SK-N-SH (cell line): ENCODE measurements around the gene KHDC1. TPM values are rescaled to one million over a fixed set of nuclear protein-coding genes. Genes with fewer than 3 reads are reported as not detected.
"Not testable (repeated sequence)": the region's sequence is repeated elsewhere in the genome, so short reads cannot be mapped to it uniquely, and the experiment has no call there.

ENCODE experiments used
- CTCF ChIA-PET: fragments of 300-600, 350-600 bp; formaldehyde crosslinking; extraction: SDS; loops from one replicate; lab custom pipeline; 2021; lab: Yijun Ruan, JAX
- POLR2A ChIA-PET: fragments of 350-600 bp; sonication (Branson Sonifier 250); formaldehyde crosslinking; extraction: SDS; loops from one replicate; lab custom pipeline; 2020; ENCODE audit warnings: antibody characterized with exemption, inconsistent platforms; lab: Yijun Ruan, JAX
- DNase-seq: peaks from one replicate; pipeline ENCODE4 v3.0.0; 2012
- H2AFZ ChIP-seq: fragments of 200-600 bp; sonication (generic); 2 replicates; pipeline ENCODE4 v1.8.1; 2016; ENCODE audit warnings: antibody characterized with exemption, mild to moderate bottlenecking, low read depth
- H3F3A ChIP-seq: fragments of 200-600 bp; sonication (generic); replicated peaks from 2 replicates; pipeline ENCODE3; 2016; ENCODE audit warnings: antibody characterized with exemption, mild to moderate bottlenecking; ENCODE audit not compliant: insufficient read depth
- H3K27ac ChIP-seq, 2 experiments: fragments of 200-500 bp in 1 of 2; fragments of 200-600 bp in 1 of 2; sonication (Bioruptor generic) in 1 of 2; sonication (generic), shearing (Covaris generic) in 1 of 2; 2 replicates each; pipeline versions ENCODE4 v1.5.1 to v1.6.1; 2014 to 2016; ENCODE audit warnings: low read depth in 2 of 2, inconsistent platforms in 1 of 2, low read length in 1 of 2, mild to moderate bottlenecking in 1 of 2, mixed read lengths in 1 of 2
- H3K27me3 ChIP-seq: fragments of 200-600 bp; sonication (generic), shearing (Covaris generic); 2 replicates; pipeline ENCODE4 v1.6.1; 2016; ENCODE audit warnings: mixed run types; ENCODE audit not compliant: insufficient read depth
- H3K36me3 ChIP-seq, 2 experiments: fragments of 200-500 bp in 1 of 2; fragments of 200-600 bp in 1 of 2; sonication (Bioruptor generic) in 1 of 2; sonication (generic) in 1 of 2; replicated peaks in 1 of 2; 2 replicates each; pipeline versions ENCODE3 to v1.5.1; 2014 to 2016; ENCODE audit warnings: low read length in 1 of 2, mild to moderate bottlenecking in 1 of 2; ENCODE audit not compliant: insufficient read depth in 2 of 2, control insufficient read depth in 1 of 2
- H3K4me1 ChIP-seq, 2 experiments: fragments of 200-500 bp in 1 of 2; fragments of 200-600 bp in 1 of 2; sonication (Bioruptor generic) in 1 of 2; sonication (generic), shearing (Covaris generic) in 1 of 2; 2 replicates each; pipeline versions ENCODE4 v1.5.1 to v1.6.1; 2014 to 2016; ENCODE audit warnings: low read depth in 1 of 2, low read length in 1 of 2, mixed run types in 1 of 2; ENCODE audit not compliant: insufficient read depth in 2 of 2, control insufficient read depth in 1 of 2
- H3K4me2 ChIP-seq: fragments of 200-600 bp; sonication (generic), shearing (Covaris generic); 2 replicates; pipeline ENCODE4 v1.6.1; 2017; ENCODE audit warnings: mixed run types
- H3K4me3 ChIP-seq, 2 experiments: fragments of 200-500 bp in 1 of 2; fragments of 200-600 bp in 1 of 2; sonication (Bioruptor generic) in 1 of 2; sonication (generic), shearing (Covaris generic) in 1 of 2; 2 replicates each; pipeline versions ENCODE4 v1.5.1 to v1.8.1; 2014 to 2016; ENCODE audit warnings: low read depth in 2 of 2, inconsistent platforms in 1 of 2, low read length in 1 of 2, mild to moderate bottlenecking in 1 of 2, mixed read lengths in 1 of 2, moderate library complexity in 1 of 2
- H3K79me2 ChIP-seq: fragments of 200-600 bp; sonication (generic); 2 replicates; pipeline ENCODE4 v1.8.1; 2017; ENCODE audit warnings: mild to moderate bottlenecking; ENCODE audit not compliant: insufficient read depth
- H3K9ac ChIP-seq: fragments of 200-600 bp; sonication (generic); 2 replicates; pipeline ENCODE4 v1.6.1; 2017; ENCODE audit warnings: mixed run types
- H3K9me2 ChIP-seq: fragments of 200-600 bp; sonication (generic); 2 replicates; pipeline ENCODE4 v1.6.1; 2017; ENCODE audit warnings: mixed run types
- H3K9me3 ChIP-seq: fragments of 200-600 bp; sonication (generic); 2 replicates; pipeline ENCODE4 v1.6.1; 2017; ENCODE audit warnings: mixed run types, mild to moderate bottlenecking, moderate library complexity
- H4K20me1 ChIP-seq: fragments of 200-600 bp; sonication (generic); 2 replicates; pipeline ENCODE4 v1.6.1; 2017; ENCODE audit warnings: mild to moderate bottlenecking, mixed run types; ENCODE audit not compliant: insufficient read depth
- CTCF ChIP-seq: fragments of 200-600 bp; sonication (generic); IDR thresholded peaks from 2 replicates; pipeline ENCODE4 v1.6.1; 2017; ENCODE audit warnings: antibody characterized with exemption, mild to moderate bottlenecking, moderate library complexity
- ELF1 ChIP-seq: IDR thresholded peaks from 2 replicates; pipeline ENCODE4 v1.4.0; 2012
- EP300 ChIP-seq, 2 experiments: IDR thresholded peaks; 2 replicates each; pipeline versions ENCODE4 v1.4.0 to v1.6.1; 2012; ENCODE audit warnings: borderline replicate concordance in 1 of 2, low read depth in 1 of 2, low read length in 1 of 2
- GATA2 ChIP-seq: sonication (generic); formaldehyde crosslinking; IDR thresholded peaks from 2 replicates; pipeline ENCODE4 v1.5.0; 2020; ENCODE audit warnings: mild to moderate bottlenecking, missing genetic modification reagents
- JUND ChIP-seq: IDR thresholded peaks from 2 replicates; pipeline ENCODE4 v1.4.0; 2012
- MEF2A ChIP-seq: IDR thresholded peaks from 2 replicates; pipeline ENCODE4 v1.4.0; 2012; ENCODE audit warnings: low read depth, borderline replicate concordance
- NRF1 ChIP-seq: IDR thresholded peaks from 2 replicates; pipeline ENCODE4 v1.6.1; 2012; ENCODE audit warnings: low read depth, mild to moderate bottlenecking, low read length
- POLR2AphosphoS5 ChIP-seq: IDR thresholded peaks from 2 replicates; pipeline ENCODE4 v1.6.1; 2012; ENCODE audit warnings: low read depth, low read length
- RFX5 ChIP-seq: IDR thresholded peaks from 2 replicates; pipeline ENCODE4 v1.6.1; 2012; ENCODE audit warnings: mild to moderate bottlenecking, improper control_type of control experiment, low read length
- RXRA ChIP-seq: IDR thresholded peaks from 2 replicates; pipeline ENCODE4 v1.4.0; 2012; ENCODE audit warnings: low read depth, mild to moderate bottlenecking, borderline replicate concordance
- SMC3 ChIP-seq: IDR thresholded peaks from 2 replicates; pipeline ENCODE4 v1.6.1; 2012; ENCODE audit warnings: low read depth, low read length, improper control_type of control experiment
- TCF12 ChIP-seq: IDR thresholded peaks from 2 replicates; pipeline ENCODE4 v1.4.0; 2012
- TEAD4 ChIP-seq: IDR thresholded peaks from 2 replicates; pipeline ENCODE4 v1.4.0; 2012; ENCODE audit warnings: mild to moderate bottlenecking, borderline replicate concordance; ENCODE audit not compliant: insufficient read depth
- USF2 ChIP-seq: fragments of 150-350 bp; IDR thresholded peaks from 2 replicates; pipeline ENCODE4 v1.6.1; 2017; ENCODE audit warnings: antibody characterized with exemption, low read length, low read depth, borderline replicate concordance
- YY1 ChIP-seq: IDR thresholded peaks from 2 replicates; pipeline ENCODE4 v1.4.0; 2012; ENCODE audit warnings: low read depth, mild to moderate bottlenecking
- WGBS: methylation state at CpG from one replicate; pipeline ENCODE4 v1.1.6; 2017; ENCODE audit warnings: low lambda C conversion rate; 5-methylcytosine and 5-hydroxymethylcytosine counted together
- polyA plus RNA-seq, 3 experiments: library from polyadenylated mRNA; depleted of rRNA; stranded (reverse); fragments of >200 nt; gene quantifications; 2 replicates each; pipeline ENCODE4 v1.2.3, GENCODE V29; 2012

The KHDC1 gene
- polyA plus RNA-seq, 1 of the 3 experiments (the other 2 are of a cell fraction), result 6.0 TPM

- Histone ChIP-seq H3K9me3 (no peaks in the 10 kb centered on the region), H2AFZ (no peak overlapping the region), H3K4me1 (no peaks in the 10 kb centered on the region), H4K20me1 (no peaks in the 10 kb centered on the region), H3K36me3 (no peaks in the 10 kb centered on the region), H3F3A (peaks cover 3% of the 10 kb centered on the region), H3K9me2 (no peaks in the 10 kb centered on the region), H3K4me3 (no peak overlapping the region), H3K79me2 (no peaks in the 10 kb centered on the region), H3K27ac (no peak overlapping the region), H3K27me3 (no peaks in the 10 kb centered on the region), H3K4me2 (no peak overlapping the region), H3K9ac (no peak overlapping the region)
- WGBS, result 94% methylated on average over 5 of the region's 5 CpGs
- POLR2A ChIA-PET, result no interaction called here
- no peak for DNase-seq
- CTCF ChIA-PET, result interaction anchor here (1.9 kb wide), 1 partner anchor 44 kb away, joined by 12 read pairs; no protein-coding TSS in a partner anchor
- no peak for TF ChIP-seq TEAD4
- TF ChIP-seq MEF2A, result no peak
- no peak for TF ChIP-seq RXRA
- no peak for TF ChIP-seq JUND
- TF ChIP-seq GATA2, result no peak
- no peak for TF ChIP-seq POLR2AphosphoS5
- TF ChIP-seq CTCF, result no peak
- no peak for TF ChIP-seq ELF1
- TF ChIP-seq EP300 (IDR thresholded peaks at IDR 0.05; ENCODE audit: borderline replicate concordance in 1 of 2, low read depth in 1 of 2, low read length in 1 of 2), result no peak
- no peak for TF ChIP-seq NRF1
- no peak for TF ChIP-seq SMC3
- TF ChIP-seq YY1, result no peak
- TF ChIP-seq USF2, result no peak
- no peak for TF ChIP-seq TCF12
- no peak for TF ChIP-seq RFX5
Observed at GRCh38 chr6:73282871-73283270, 19.9 kb upstream of the KHDC1 start.

GRCh38 chr6:73281684-73282083 lies 18.7 kb upstream of the KHDC1 start:
- H3F3A ChIP-seq, H3K9me2 ChIP-seq, H3K4me1 ChIP-seq, H3K36me3 ChIP-seq, H2AFZ ChIP-seq, H3K9ac ChIP-seq, H3K27me3 ChIP-seq, H3K79me2 ChIP-seq, H3K4me2 ChIP-seq, DNase-seq, H3K27ac ChIP-seq, POLR2A ChIA-PET, H3K4me3 ChIP-seq, H3K9me3 ChIP-seq, H4K20me1 ChIP-seq: not testable (repeated sequence)
- 100% methylated on average over 4 of the region's 4 CpGs for WGBS
- CTCF ChIA-PET, result interaction anchor here (1.9 kb wide), 1 partner anchor 45 kb away, joined by 12 read pairs; no protein-coding TSS in a partner anchor

GRCh38 chr6:73269296-73269695 lies 6.3 kb upstream of the KHDC1 start:
- H3K4me3 ChIP-seq, H3K9me3 ChIP-seq, H3K4me2 ChIP-seq, H3K79me2 ChIP-seq, DNase-seq, H3K27ac ChIP-seq, H3K4me1 ChIP-seq, H2AFZ ChIP-seq, H3K9ac ChIP-seq, H3F3A ChIP-seq, H3K9me2 ChIP-seq, H3K36me3 ChIP-seq, H4K20me1 ChIP-seq, POLR2A ChIA-PET, H3K27me3 ChIP-seq: not testable (repeated sequence)
- CTCF ChIA-PET, result interaction anchor here (1.6 kb wide), 1 partner anchor 105 kb away, joined by 3 read pairs; no protein-coding TSS in a partner anchor
- WGBS, result 89% methylated on average over 8 of the region's 13 CpGs

- H3K36me3 ChIP-seq, H3K9ac ChIP-seq, DNase-seq, H3K4me1 ChIP-seq, H3F3A ChIP-seq, H4K20me1 ChIP-seq, H3K9me3 ChIP-seq, H3K27ac ChIP-seq, H3K27me3 ChIP-seq, H3K79me2 ChIP-seq, H3K4me2 ChIP-seq, H3K9me2 ChIP-seq, POLR2A ChIA-PET, H2AFZ ChIP-seq, H3K4me3 ChIP-seq: not testable (repeated sequence)
- CTCF ChIA-PET, result interaction anchor here (0.6 to 1.6 kb wide), 2 partner anchors 106 to 244 kb away, joined by 3 read pairs; no protein-coding TSS in a partner anchor
- WGBS, result 95% methylated on average over 15 of the region's 27 CpGs
Observed at GRCh38 chr6:73268896-73269295, 5.9 kb upstream of the KHDC1 start.
